GM10847 (cell line): ENCODE measurements around the gene IGSF3.

Experiments
- POLR2A ChIP-seq: IDR thresholded peaks from 2 replicates; pipeline ENCODE4 v1.6.1; 2011; ENCODE audit not compliant: insufficient read length; ENCODE audit errors: extremely low read depth

The IGSF3 gene

GRCh38 chr1:116667575-116668105 is at the start of gene IGSF3:
TSS of gene IGSF3 (minus strand) at chr1:116667733. CDS start at chr1:116666326, 1,407 bp downstream.
- no peak for TF ChIP-seq POLR2A

DNA sequence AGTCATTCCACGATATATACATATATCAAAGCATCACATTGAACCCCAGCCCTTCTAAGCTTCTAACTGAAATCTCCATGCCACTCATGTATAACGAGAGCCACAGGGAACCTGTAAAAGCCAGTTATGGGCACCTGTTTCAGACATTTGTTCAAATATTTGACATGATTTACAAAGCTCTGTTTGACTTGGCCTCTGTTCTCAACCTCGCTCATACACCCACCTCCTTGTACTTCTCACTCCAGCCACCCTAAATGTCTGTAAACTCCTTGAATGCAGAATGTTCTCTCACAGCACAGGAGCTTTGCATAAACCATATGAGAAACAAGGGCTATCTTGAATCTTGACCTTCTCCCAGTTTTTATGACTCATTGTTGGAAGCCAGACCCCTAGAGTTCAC is 49.8 kb upstream of the IGSF3 start:
- no peak for TF ChIP-seq POLR2A

- no peak for TF ChIP-seq POLR2A
These were observed 48.9 kb upstream of the IGSF3 start for GRCh38 chr1:116716391-116716790.

- TF ChIP-seq POLR2A, result no peak
These were observed 45.9 kb upstream of the IGSF3 start for GRCh38 chr1:116713474-116713873.

DNA sequence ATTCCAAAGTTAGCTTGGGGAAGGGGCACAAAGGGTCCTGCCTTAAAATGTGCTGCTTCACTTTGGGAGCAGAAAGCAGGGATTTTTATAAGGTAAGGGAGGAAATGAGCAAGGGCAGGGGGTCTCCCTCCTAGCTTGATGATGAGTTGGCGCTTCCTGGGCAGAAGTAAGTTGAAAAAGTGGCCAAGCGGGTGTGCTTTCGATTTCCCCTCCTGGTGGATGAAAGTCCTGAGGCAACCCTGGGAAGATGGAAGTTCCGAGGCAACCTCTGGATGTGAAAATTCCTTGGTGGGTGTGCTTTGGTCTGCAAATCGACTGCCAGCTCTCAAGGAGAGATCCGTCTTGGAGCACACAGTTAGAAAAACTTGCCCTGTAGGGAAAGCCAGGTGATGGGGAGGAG is 45.0 kb upstream of the IGSF3 start:
- TF ChIP-seq POLR2A, result no peak

DNA sequence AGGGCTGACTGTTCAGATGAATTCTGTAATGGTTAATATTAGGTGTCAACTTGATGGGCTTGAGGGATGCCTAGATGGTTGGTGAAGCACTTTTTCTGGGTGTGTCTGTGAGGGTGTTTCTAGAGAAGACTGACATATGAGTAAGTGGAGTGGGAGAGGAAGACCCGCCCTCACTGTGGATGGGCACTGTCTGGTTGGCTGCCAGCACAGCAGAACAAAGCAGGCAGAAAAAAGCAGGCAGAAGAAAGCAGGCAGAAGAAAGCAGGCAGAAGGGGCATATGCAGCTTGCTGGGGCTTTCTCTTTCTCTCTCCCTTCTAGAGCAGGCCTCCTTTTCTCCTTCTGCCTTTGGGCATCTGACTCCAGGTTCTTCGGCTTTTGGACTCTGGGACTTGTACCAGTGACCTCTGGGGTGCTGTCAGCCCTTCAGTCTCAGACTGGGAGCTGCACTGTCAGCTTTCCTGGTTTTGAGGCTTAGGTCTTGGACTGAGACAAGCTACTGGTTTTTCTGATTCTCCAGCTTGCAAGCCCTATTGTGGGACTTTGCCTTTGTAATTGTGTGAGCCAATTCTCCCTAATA is 43.8 kb upstream of the IGSF3 start:
- no peak for TF ChIP-seq POLR2A

- no peak for TF ChIP-seq POLR2A
These were observed 43.1 kb upstream of the IGSF3 start for GRCh38 chr1:116710420-116711262.

DNA sequence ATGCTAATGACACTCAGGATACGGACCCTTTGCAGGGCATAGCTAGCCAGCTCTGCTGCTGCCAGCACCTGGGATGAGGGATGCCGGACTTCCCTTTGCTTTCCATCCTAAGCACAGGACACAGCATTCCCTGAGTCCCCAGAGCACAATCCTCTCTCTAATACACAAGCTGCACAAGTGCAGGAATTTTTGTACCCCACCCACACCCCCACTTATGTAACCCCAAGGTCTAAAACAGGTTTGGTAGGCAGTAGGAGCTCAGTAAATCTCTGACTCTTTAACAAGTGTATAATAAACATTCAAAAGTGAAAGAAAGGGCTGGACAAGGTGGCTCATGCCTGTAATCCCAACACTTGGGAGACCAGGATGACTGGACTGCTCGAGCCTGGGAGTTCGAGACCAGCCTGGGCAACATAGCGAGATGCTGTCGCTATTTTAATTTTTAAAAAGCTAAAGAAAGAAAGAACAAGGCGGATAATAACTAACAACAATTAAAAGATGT is 42.2 kb upstream of the IGSF3 start:
- no peak for TF ChIP-seq POLR2A

DNA sequence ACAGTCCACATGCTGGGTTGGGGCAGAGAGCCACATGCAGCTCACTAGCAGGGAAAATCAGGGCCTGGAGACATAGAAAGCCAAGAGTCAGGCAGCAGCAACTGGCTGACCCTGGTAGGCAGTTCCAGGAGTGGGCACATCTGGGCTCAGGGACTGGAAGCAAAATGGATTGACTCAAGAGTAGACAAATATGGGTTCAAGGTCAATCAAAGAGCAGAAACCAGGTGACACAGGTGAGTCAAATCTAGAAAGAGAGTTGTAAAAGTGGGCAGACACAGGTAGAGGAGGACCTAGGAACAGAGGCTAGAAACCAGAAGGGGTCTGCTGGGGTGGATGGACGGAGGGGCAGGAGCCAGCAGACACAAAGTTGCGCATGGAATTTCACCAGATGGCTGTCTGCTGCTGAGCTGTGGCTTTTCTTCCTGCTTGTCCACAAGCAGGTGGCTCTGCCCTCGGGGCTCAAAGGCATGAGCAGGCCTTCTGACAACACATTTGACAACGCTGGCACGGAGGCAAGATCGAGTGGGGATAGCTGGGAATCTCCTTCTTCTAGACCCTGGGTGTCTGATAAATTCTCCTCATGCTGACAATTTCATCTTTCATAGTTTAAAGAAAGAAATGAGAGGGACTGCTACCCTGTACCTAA is 40.8 kb upstream of the IGSF3 start:
- no peak for TF ChIP-seq POLR2A

GRCh38 chr1:116706841-116707240 is 39.3 kb upstream of the IGSF3 start:
- TF ChIP-seq POLR2A, result no peak

GRCh38 chr1:116706123-116706522 is 38.6 kb upstream of the IGSF3 start:
- no peak for TF ChIP-seq POLR2A

DNA sequence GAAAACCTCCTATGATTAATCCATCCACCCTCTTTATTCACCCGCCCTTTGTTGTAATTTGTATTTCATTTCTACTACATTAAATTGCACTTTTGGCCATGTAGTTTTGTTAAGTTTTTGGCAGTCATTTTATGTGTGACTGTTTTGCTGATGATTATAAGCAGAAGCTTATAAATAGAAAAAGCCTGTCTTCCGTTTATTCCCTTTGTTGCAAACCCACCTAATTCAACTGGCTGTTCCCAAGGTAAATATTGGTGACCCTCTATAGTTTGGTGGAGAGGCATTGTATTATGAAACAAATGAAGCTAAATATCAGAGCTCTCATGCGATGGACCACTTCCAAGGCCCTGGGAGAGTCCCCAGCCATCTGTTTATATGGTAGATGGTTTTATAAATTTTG is 36.7 kb upstream of the IGSF3 start:
- TF ChIP-seq POLR2A, result no peak

DNA sequence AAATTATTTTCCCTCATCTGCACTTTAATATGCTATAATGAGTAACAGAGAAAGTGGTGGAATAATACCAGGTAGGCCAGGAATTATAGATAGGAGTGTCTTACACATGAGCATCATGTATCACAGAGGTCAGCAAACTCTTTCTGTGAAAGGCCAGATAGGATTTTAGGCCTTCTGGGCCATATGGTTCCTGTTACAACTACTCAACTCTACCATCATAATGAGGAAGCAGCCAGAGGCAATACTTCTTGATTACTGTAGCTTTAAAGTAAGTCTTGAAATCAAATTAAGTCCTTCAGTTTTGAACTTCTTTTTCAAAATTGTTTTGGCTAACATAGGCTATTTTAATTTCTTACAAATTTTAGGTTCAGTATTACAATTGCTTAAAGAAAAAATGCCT is 32.1 kb upstream of the IGSF3 start:
- TF ChIP-seq POLR2A, result no peak

- TF ChIP-seq POLR2A, result no peak
These were observed 30.7 kb upstream of the IGSF3 start for GRCh38 chr1:116698244-116698595.

- no peak for TF ChIP-seq POLR2A
These were observed 30.2 kb upstream of the IGSF3 start for GRCh38 chr1:116697548-116698243.
